CD4-positive, alpha-beta T cell treated with Interleukin-6 for 4 hours (primary cell): Measurements from ENCODE around the gene ZSWIM7.

ENCODE experiments used
- DNase-seq: peaks from one replicate; pipeline ENCODE4 v3.0.0-alpha.2; 2020; ENCODE audit warnings: mixed read lengths

ZSWIM7 gene

DNA sequence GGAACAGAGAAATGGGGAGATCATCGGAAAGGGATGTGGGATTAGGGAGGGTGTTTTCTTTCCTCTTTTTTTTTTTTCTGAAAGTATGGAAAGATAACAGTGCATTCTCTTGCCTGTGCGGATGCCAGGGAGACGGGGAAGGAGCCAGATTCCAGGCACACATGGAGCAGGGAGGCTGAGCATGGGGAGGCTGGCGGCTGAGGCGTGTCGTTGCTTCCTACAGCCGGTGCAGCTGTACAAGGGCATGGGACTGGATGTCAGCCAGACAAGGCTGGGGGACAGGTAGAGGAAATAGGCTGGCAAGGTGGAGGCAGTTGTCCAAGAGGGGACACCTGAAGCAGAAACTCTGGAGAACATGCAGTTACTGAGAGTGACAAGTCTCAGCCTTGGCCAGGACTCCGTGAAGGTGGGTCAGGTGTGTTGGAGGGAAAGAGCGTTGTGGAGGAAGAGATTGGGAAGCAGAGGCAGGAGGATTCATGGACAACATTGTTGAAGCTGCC lies 71.2 kb downstream of the ZSWIM7 start:
- no peak for DNase-seq
